T-helper 2 cell treated with Interferon-gamma antibody and Interleukin-4, amounts not matched to agents 5 μg/mL and 100 μg/mL, for 36 hours (primary cell): Measurements from ENCODE around the gene ESYT1.
A peak's percentile ranks its signal among the peaks of the same experiment; 100 is the strongest.

Experiments used
- DNase-seq: peaks from one replicate; pipeline ENCODE4 v3.0.0; 2021; ENCODE audit warnings: low spot score
- H3K27ac Mint-ChIP-seq: one replicate; pipeline ENCODE4 v1.8.0; 2021; ENCODE audit warnings: mild to moderate bottlenecking, mixed read lengths
- H3K27me3 Mint-ChIP-seq: one replicate; pipeline ENCODE4 v1.8.0; 2021; ENCODE audit warnings: low read depth, mixed read lengths
- H3K36me3 Mint-ChIP-seq: one replicate; pipeline ENCODE4 v1.8.0; 2021; ENCODE audit warnings: low read depth, mixed read lengths
- H3K4me1 Mint-ChIP-seq: one replicate; pipeline ENCODE4 v1.8.0; 2021; ENCODE audit warnings: low read depth, mixed read lengths
- H3K4me3 Mint-ChIP-seq: one replicate; pipeline ENCODE4 v1.8.0; 2022; ENCODE audit warnings: mild to moderate bottlenecking, moderate library complexity, mixed read lengths
- H3K9me3 Mint-ChIP-seq: one replicate; pipeline ENCODE4 v1.8.0; 2021; ENCODE audit warnings: mixed read lengths

Gene ESYT1, protein sequence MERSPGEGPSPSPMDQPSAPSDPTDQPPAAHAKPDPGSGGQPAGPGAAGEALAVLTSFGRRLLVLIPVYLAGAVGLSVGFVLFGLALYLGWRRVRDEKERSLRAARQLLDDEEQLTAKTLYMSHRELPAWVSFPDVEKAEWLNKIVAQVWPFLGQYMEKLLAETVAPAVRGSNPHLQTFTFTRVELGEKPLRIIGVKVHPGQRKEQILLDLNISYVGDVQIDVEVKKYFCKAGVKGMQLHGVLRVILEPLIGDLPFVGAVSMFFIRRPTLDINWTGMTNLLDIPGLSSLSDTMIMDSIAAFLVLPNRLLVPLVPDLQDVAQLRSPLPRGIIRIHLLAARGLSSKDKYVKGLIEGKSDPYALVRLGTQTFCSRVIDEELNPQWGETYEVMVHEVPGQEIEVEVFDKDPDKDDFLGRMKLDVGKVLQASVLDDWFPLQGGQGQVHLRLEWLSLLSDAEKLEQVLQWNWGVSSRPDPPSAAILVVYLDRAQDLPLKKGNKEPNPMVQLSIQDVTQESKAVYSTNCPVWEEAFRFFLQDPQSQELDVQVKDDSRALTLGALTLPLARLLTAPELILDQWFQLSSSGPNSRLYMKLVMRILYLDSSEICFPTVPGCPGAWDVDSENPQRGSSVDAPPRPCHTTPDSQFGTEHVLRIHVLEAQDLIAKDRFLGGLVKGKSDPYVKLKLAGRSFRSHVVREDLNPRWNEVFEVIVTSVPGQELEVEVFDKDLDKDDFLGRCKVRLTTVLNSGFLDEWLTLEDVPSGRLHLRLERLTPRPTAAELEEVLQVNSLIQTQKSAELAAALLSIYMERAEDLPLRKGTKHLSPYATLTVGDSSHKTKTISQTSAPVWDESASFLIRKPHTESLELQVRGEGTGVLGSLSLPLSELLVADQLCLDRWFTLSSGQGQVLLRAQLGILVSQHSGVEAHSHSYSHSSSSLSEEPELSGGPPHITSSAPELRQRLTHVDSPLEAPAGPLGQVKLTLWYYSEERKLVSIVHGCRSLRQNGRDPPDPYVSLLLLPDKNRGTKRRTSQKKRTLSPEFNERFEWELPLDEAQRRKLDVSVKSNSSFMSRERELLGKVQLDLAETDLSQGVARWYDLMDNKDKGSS

DNA sequence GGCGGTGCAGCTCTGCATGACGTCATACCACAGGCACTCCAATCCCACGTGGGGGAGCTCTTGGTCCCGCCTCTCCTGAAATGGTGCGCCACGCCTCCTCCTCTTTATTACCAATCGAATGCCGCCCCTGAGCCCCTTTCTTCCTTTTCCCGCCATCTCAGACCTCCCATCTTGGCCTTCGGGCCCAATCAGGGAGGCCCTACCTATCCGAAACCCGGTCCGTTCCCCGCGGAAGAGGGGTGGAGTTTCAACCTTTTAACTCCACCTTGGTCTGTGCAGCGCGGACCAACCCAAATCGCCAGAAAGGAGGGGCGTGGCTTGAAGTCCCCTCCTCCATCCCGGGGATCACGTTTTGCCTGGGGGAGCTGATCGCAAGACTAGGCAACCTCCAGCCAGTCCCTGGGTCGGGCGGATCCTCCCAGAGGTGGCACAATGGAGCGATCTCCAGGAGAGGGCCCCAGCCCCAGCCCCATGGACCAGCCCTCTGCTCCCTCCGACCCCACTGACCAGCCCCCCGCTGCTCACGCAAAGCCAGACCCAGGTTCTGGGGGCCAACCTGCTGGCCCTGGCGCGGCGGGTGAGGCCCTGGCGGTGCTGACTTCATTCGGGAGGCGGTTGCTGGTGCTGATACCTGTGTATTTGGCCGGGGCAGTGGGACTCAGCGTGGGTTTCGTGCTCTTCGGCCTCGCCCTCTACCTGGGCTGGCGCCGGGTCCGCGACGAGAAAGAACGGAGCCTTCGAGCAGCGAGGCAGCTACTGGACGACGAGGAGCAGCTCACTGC, at the start of gene ESYT1:
Gene ESYT1, plus strand, starts transcription at position 380 of the 782 bp plus-strand sequence. Its CDS starts 53 bp downstream, at position 433.
- peak within 1 kb of the TSS; percentile 94 for H3K4me3 Mint-ChIP-seq
- H3K9me3 Mint-ChIP-seq: peaks cover 6% of the 10 kb centered on the region
- no peaks in the 10 kb centered on the region for H3K27me3 Mint-ChIP-seq
- H3K36me3 Mint-ChIP-seq: peaks cover 51% of the 10 kb centered on the region
- H3K27ac Mint-ChIP-seq: peak within 1 kb of the TSS; percentile 91
- peaks cover 59% of the 10 kb centered on the region for H3K4me1 Mint-ChIP-seq
- peak; percentile 98 for DNase-seq

DNA sequence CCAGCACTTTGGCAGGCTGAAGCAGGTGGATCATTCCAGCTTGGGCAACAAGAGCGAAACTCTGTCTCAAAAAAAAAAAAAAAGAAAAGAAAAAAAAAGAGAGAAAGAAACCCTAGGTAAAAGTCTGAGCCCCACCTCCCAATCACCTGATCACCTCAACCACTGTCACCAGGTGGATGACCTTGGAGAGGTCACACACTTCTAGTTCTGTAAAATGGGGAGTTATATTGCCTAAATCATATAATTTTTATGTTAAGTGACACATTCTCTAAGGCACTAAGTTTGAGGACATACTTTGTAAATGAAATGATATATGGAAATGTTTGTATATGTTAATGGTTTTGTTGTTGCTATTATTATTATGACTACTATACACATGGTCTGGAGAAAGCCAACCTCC, 49.6 kb upstream of the ESYT1 start:
- Mint-ChIP-seq H3K27ac (no peak overlapping the region), H3K4me1 (peaks cover 9% of the 10 kb centered on the region), H3K36me3 (no peaks in the 10 kb centered on the region), H3K4me3 (peak overlapping the region; percentile 80), H3K27me3 (peaks cover 35% of the 10 kb centered on the region), H3K9me3 (no peaks in the 10 kb centered on the region)
- DNase-seq: no peak

DNA sequence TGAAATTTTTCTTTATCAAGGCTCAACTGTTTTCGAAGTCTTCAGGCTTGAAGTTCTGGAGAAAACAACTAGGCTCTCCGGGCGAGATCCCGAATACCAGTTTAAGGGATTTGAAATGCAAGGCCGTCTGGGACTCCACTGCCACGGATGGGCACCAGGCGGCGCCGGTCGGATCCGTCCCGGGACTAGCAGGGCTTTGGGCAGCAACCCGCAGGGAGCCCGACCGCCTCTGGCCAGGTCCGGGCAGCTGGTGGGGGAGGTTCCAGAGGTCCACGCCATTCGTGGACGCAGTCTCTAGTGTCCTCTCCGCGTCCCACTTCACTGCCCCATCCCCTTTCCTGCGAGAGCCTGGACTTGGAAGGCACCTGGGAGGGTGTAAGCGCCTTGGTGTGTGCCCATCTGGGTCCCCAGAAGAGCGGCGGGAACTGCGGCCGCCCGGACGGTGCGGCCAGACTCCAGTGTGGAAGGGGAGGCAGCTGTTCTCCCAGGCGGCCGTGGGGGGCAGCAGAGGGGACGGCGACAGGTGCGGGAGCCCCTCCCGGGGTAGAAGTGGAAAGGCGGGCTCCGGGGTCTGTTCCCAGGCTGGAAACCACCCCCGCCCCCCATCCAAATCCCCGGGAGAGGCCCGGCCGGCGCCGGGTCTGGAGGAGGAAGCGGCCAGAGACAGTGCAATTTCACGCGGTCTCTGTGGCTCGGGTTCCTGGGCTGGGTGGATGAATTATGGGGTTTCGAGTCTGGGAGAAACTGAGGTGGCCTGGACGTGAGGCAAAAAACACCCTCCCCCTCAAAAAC, 48.9 kb upstream of the ESYT1 start:
- DNase-seq: peak; percentile 47
- Mint-ChIP-seq H3K27ac (no peak overlapping the region), H3K27me3 (peaks cover 42% of the 10 kb centered on the region), H3K4me1 (peaks cover 9% of the 10 kb centered on the region), H3K4me3 (peak overlapping the region; percentile 80), H3K36me3 (no peaks in the 10 kb centered on the region), H3K9me3 (no peaks in the 10 kb centered on the region)

DNA sequence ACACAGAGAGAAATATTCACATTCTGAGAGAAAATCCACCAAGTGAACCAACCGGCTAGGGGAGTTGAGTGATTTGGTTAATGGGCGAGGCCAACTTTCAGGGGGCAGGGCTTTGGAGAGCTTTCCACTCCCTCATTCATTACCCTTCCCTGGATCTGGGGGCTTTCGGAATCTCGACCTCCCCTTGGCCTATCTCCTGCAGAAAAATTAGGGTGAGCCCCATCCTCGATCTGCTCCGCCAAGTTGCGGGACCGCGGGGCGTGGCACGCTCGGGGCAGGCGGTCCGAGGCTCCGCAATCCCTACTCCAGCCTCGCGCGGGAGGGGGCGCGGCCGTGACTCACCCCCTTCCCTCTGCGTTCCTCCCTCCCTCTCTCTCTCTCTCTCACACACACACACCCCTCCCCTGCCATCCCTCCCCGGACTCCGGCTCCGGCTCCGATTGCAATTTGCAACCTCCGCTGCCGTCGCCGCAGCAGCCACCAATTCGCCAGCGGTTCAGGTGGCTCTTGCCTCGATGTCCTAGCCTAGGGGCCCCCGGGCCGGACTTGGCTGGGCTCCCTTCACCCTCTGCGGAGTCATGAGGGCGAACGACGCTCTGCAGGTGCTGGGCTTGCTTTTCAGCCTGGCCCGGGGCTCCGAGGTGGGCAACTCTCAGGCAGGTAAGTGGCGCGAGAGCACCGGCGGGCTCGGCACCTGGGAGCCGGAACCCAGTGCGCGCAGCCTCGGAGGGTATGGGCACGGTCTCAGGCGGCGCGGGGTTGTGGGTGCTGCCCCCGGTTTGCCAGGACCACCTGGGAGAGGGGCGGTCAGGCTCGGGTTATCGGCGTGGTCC, 48.1 kb upstream of the ESYT1 start, which contains the start of gene ERBB3:
Gene ERBB3, plus strand, starts transcription at position 443 of the 833 bp plus-strand sequence. Its CDS starts 136 bp downstream, at position 579.
- Mint-ChIP-seq H3K36me3 (no peaks in the 10 kb centered on the region), H3K27me3 (peaks cover 43% of the 10 kb centered on the region), H3K27ac (no peak within 1 kb of the TSS), H3K9me3 (no peaks in the 10 kb centered on the region), H3K4me1 (peaks cover 9% of the 10 kb centered on the region), H3K4me3 (peak within 1 kb of the TSS; percentile 80)
- DNase-seq: peak; percentile 71

DNA sequence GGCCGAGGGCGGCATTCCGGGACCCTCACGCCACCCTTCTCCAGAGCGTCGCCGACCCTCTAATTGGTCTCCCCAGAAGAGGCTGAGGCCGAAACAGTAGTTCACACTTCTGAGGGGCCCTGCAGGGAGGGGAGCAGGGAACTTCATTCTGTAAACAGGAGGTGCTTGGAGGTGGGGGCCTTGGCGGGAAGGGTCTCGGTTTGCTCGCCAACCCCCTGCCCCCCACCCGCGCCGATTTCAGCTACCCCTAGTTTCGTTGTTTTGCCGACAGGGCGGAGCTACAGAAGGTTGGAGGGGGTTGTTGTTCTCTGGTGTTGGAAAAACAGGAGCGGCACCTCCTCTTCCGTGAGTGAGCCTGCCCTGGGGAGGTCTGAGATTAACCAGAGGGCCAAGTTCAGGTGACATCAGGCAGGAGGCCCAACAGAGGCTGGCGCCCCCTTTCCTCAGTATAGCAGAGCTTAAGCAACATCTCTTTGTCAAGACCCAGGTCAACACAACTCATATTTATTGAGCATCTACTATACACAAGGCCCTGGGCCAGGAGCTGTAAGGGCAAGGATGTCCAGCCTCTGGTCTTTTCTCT, 47.4 kb upstream of the ESYT1 start:
- H3K9me3 Mint-ChIP-seq: no peaks in the 10 kb centered on the region
- peaks cover 10% of the 10 kb centered on the region for H3K4me1 Mint-ChIP-seq
- no peak overlapping the region for H3K27ac Mint-ChIP-seq
- DNase-seq: no peak
- H3K4me3 Mint-ChIP-seq: peak overlapping the region; percentile 80
- no peaks in the 10 kb centered on the region for H3K36me3 Mint-ChIP-seq
- H3K27me3 Mint-ChIP-seq: peaks cover 43% of the 10 kb centered on the region

DNA sequence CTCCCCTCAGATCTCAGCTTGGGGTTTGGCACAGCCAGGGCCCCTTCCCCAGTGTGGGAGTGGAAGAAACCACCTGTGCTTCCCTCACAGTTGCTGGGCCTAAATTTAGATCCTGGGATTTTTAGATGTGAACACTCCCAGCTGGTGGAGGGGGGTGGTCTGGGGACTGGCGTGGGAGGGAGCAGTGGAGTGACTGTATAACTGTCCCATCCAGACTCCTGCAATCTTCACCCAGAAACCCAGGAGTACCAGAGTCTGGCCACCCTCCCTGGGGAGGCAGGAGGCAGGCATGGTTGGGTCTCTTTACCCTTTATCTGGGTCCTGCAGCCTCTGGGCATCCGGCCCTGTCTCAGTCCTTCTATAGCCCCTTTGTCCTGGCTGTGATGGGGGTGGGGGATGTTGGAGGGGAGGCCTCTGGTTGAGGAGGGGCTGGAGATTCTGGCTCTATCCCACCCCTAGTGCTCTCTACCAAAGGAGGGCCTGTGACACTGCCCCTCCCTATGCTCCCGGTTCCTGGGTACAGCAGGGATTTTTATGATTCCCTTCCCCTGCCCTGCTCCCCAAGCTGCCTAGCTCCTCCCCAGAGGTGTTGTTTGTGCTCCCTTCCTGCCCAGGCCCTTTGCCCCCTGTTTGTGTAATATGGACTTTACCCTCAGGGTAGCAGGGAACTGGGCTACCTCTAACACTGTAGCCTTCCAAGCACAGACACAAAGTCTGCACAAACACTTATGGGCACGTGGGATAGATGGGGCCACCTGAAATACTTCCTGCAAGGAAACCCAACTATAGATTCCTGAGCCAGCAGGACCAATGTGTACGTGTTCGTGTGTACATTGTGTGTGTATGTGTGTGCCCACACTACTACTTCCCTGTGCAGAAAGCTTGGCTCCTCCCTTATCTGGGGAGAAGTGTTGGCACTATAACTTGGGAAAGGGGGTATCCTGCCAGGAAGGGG, 46.4 kb upstream of the ESYT1 start:
- Mint-ChIP-seq H3K4me3 (peak overlapping the region; percentile 80), H3K4me1 (peaks cover 10% of the 10 kb centered on the region), H3K27me3 (peaks cover 43% of the 10 kb centered on the region), H3K27ac (no peak overlapping the region), H3K36me3 (no peaks in the 10 kb centered on the region), H3K9me3 (no peaks in the 10 kb centered on the region)
- no peak for DNase-seq

DNA sequence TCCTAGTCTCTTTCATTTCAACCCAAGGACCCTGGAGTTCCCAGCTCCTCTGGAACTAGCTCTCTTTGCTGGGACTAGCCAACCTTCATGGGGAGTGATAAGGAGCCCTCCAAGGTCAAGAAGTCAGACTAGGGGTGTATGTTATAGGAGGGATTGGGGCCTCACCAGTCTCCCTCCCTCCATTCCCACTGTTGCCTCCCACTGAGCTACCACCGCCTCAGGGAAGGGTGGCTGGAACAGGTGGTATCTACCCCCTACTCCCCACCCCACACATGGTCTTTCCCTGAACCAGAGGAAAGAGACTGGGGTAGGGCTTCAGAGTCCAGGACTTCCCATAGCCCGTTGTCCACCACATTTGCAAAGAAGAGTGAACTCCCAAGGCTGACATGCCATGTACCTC, 45.7 kb upstream of the ESYT1 start:
- Mint-ChIP-seq H3K4me1 (peaks cover 10% of the 10 kb centered on the region), H3K9me3 (no peaks in the 10 kb centered on the region), H3K4me3 (no peak overlapping the region), H3K36me3 (no peaks in the 10 kb centered on the region), H3K27me3 (peaks cover 43% of the 10 kb centered on the region), H3K27ac (no peak overlapping the region)
- no peak for DNase-seq

DNA sequence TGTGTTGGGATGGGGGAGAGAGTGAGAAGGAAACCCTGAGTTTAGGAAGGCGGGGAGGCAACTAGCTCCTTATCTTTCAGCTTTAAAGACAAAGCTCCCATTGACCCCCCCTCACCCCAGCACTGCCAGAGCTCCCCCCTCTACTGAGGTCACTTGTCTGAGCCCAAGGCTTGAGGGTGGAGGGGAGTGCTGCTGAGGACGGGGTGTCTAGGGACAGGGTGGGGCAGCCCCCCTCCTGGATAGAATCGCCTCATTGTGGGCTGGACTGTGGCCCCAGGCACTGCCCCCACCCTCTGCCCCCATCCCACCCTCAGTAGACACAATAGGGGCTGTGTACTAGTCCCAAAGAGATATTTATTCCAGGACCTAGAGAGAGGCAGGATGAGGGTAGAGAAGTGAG, 45.1 kb upstream of the ESYT1 start:
- H3K27ac Mint-ChIP-seq: no peak overlapping the region
- no peak overlapping the region for H3K4me3 Mint-ChIP-seq
- no peak for DNase-seq
- peaks cover 10% of the 10 kb centered on the region for H3K4me1 Mint-ChIP-seq
- no peaks in the 10 kb centered on the region for H3K9me3 Mint-ChIP-seq
- H3K27me3 Mint-ChIP-seq: peaks cover 43% of the 10 kb centered on the region
- no peaks in the 10 kb centered on the region for H3K36me3 Mint-ChIP-seq

DNA sequence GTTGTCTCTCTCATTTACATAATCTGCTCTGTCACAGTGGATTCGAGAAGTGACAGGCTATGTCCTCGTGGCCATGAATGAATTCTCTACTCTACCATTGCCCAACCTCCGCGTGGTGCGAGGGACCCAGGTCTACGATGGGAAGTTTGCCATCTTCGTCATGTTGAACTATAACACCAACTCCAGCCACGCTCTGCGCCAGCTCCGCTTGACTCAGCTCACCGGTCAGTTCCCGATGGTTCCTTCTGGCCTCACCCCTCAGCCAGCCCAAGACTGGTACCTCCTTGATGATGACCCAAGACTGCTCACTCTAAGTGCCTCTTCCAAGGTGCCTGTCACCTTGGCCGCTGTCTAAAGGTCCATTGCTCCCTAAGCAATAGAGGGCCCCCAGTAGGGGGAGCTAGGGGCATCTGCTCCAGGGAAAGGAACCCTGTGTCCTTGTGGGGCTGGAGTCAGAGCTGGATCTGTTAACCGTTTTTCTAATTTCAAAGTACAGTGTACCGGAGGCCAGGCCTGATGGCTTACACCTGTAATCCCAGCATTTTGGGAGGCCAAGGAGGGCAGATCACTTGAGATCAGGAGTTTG, 43.0 kb upstream of the ESYT1 start:
- no peak overlapping the region for H3K27ac Mint-ChIP-seq
- H3K9me3 Mint-ChIP-seq: no peaks in the 10 kb centered on the region
- no peaks in the 10 kb centered on the region for H3K36me3 Mint-ChIP-seq
- peaks cover 8% of the 10 kb centered on the region for H3K4me1 Mint-ChIP-seq
- peaks cover 35% of the 10 kb centered on the region for H3K27me3 Mint-ChIP-seq
- no peak overlapping the region for H3K4me3 Mint-ChIP-seq
- peak; percentile 22 for DNase-seq

DNA sequence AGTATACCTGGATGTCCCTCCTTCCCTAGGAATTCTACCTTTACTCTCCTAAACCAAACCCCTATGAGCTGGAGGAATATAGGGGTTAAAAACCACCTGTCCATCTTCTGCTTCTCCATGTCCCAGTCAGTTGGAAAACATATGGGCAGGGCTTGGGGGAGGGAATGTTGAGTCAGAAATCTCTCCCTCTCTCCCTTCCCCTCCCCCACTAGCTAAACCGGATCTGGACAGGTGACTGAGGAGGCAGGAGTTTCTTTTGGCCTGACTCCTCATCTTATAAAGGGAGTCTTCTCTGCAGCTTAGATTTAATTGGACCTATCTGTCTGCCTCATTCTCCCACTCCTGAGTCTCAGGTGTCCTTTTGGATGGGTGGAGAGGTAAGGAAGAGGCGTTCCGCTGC, 42.0 kb upstream of the ESYT1 start:
- Mint-ChIP-seq H3K4me3 (no peak overlapping the region), H3K27ac (no peak overlapping the region), H3K4me1 (peaks cover 5% of the 10 kb centered on the region), H3K36me3 (no peaks in the 10 kb centered on the region), H3K9me3 (no peaks in the 10 kb centered on the region), H3K27me3 (peaks cover 31% of the 10 kb centered on the region)
- no peak for DNase-seq

DNA sequence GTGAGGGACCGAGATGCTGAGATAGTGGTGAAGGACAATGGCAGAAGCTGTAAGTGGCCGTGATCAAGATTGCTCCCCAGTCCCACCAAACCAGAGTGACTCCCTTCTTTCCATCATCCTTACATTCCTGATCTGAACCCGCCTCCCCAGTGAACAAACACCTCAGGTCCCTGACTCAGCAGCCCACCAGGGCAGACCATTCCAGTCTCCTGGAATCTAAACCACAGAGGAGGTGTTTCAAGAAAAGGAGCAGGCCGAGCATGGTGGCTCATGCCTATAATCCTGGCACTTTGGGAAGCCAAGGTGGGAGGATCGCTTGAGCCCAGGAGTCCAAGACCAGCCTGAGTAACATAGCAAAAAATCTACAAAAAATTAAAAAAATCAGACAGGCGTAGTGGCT, 41.5 kb upstream of the ESYT1 start:
- H3K27ac Mint-ChIP-seq: no peak overlapping the region

More for the DNA sequence above, 41.5 kb upstream of the ESYT1 start:
- DNase-seq: no peak
- peaks cover 26% of the 10 kb centered on the region for H3K27me3 Mint-ChIP-seq
- H3K4me1 Mint-ChIP-seq: peaks cover 5% of the 10 kb centered on the region
- no peak overlapping the region for H3K4me3 Mint-ChIP-seq
- no peaks in the 10 kb centered on the region for H3K36me3 Mint-ChIP-seq
- H3K9me3 Mint-ChIP-seq: no peaks in the 10 kb centered on the region
